HFFc6 (cell line): ENCODE data around the gene TMCO4. TPM values are rescaled to one million over a fixed set of nuclear protein-coding genes. Genes with fewer than 3 reads are reported as not detected.

Source experiments
- DNase-seq: peaks from one replicate; pipeline ENCODE4 v3.0.0-alpha.2; 2018
- H3K27ac Mint-ChIP-seq: 2 replicates; pipeline ENCODE4 v1.8.0; 2020; ENCODE audit warnings: mild to moderate bottlenecking, mixed read lengths
- H3K27me3 Mint-ChIP-seq: 2 replicates; pipeline ENCODE4 v1.8.0; 2021; ENCODE audit warnings: mild to moderate bottlenecking, moderate library complexity, mixed read lengths; ENCODE audit not compliant: insufficient read depth
- H3K36me3 Mint-ChIP-seq: 2 replicates; pipeline ENCODE4 v1.8.0; 2021; ENCODE audit warnings: low read depth, mixed read lengths
- H3K4me1 Mint-ChIP-seq: 2 replicates; pipeline ENCODE4 v1.8.0; 2020; ENCODE audit warnings: low read depth, mixed read lengths
- H3K4me3 Mint-ChIP-seq: 2 replicates; pipeline ENCODE4 v1.8.0; 2020; ENCODE audit warnings: mild to moderate bottlenecking, moderate library complexity, mixed read lengths
- H3K9me3 Mint-ChIP-seq: 2 replicates; pipeline ENCODE4 v1.8.0; 2020; ENCODE audit warnings: mild to moderate bottlenecking, mixed read lengths
- total RNA-seq, 6 experiments: library from RNA; stranded (reverse); fragmentation: NEBNext Ultra II Directional; extraction: Animal tissue kit (Norgen Biotek cat#: 25700); gene quantifications; 2 replicates in 1 of 6; 3 replicates in 5 of 6; pipeline ENCODE4 v1.2.3, GENCODE V29; 2021
- TF ChIP-seq, protein P1 (sequence below): fragments of 200-600 bp; sonication (generic); IDR thresholded peaks from 2 replicates; pipeline ENCODE4 v1.5.0; 2021; ENCODE audit warnings: antibody characterized with exemption, mild to moderate bottlenecking

TMCO4 gene
- total RNA-seq, 6 experiments from 2014 or later = 17.4 to 30.6 (median 27.8) TPM

DNA sequence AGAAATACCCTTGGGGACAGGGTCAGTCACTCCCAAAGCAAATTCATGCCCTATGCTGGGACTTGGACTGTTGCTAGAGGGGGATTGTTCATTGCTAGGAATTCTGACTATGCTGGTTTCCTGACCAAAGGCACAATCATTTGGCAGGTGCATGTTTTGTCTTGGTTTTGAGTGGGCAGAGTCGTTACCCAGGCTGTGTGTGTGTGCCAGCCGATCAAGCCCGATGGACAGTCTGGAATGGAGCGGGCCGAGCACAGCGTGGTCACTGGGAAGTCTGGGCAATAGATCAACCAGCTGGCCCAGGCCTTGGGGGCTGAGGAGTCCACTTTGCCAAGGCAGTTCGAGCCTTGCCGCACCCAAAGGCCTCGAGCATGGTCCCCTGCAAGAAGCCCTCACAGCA lies 74.1 kb downstream of the TMCO4 start:
- no peak overlapping the region for H3K27ac Mint-ChIP-seq
- H3K36me3 Mint-ChIP-seq = peaks cover 18% of the 10 kb centered on the region
- TF ChIP-seq, protein P1, sequence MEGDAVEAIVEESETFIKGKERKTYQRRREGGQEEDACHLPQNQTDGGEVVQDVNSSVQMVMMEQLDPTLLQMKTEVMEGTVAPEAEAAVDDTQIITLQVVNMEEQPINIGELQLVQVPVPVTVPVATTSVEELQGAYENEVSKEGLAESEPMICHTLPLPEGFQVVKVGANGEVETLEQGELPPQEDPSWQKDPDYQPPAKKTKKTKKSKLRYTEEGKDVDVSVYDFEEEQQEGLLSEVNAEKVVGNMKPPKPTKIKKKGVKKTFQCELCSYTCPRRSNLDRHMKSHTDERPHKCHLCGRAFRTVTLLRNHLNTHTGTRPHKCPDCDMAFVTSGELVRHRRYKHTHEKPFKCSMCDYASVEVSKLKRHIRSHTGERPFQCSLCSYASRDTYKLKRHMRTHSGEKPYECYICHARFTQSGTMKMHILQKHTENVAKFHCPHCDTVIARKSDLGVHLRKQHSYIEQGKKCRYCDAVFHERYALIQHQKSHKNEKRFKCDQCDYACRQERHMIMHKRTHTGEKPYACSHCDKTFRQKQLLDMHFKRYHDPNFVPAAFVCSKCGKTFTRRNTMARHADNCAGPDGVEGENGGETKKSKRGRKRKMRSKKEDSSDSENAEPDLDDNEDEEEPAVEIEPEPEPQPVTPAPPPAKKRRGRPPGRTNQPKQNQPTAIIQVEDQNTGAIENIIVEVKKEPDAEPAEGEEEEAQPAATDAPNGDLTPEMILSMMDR = no peak
- peaks cover 9% of the 10 kb centered on the region for H3K9me3 Mint-ChIP-seq
- H3K4me1 Mint-ChIP-seq = no peaks in the 10 kb centered on the region
- H3K27me3 Mint-ChIP-seq = peaks cover 4% of the 10 kb centered on the region
- no peak for DNase-seq
- H3K4me3 Mint-ChIP-seq = no peak overlapping the region

DNA sequence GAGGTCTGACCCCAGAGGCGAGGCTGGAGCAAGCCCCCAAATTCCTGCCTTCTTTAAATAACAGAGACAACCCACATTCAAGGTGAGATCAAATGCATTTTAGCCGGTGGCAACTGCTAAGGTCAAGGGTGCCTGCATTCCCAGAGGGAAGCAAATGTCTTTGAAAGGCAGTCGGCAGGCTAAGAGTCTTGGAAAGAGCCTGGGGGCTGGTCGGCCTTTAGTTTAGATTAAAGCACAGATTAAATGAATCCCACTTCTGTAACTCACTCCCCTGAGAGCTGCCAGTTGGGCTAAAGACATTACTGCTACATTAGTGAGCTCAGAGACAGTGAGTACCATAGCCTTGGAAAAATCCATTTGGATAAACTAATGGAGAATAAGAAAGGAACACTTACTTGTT lies 75.8 kb downstream of the TMCO4 start:
- Mint-ChIP-seq H3K4me3 (no peak overlapping the region), H3K9me3 (no peaks in the 10 kb centered on the region), H3K4me1 (no peaks in the 10 kb centered on the region), H3K36me3 (peaks cover 9% of the 10 kb centered on the region), H3K27me3 (peaks cover 4% of the 10 kb centered on the region), H3K27ac (no peak overlapping the region)
- DNase-seq = no peak
- TF ChIP-seq, protein P1 = no peak

DNA sequence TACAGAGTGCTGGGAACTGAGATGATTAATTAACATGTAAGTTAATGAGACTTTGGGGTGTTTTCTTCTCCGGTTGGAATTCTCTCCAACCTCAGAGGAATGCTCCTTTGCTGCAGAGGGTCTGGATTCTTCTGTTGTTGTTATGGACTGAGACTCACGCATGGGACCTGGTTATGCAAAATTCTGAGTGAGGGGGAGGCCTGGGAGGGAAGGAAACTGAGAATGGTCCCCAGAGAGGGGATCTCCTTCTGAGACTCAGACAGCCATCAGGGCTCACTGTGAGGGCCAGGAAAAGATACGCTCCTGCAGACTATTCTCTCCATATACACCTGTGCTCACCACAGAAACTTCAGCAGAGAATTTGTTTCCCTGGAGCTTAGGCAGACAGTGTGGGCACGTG lies 78.7 kb downstream of the TMCO4 start:
- H3K27me3 Mint-ChIP-seq = peaks cover 8% of the 10 kb centered on the region
- H3K4me3 Mint-ChIP-seq = no peak overlapping the region
- H3K9me3 Mint-ChIP-seq = no peaks in the 10 kb centered on the region
- peaks cover under 1% of the 10 kb centered on the region for H3K4me1 Mint-ChIP-seq
- TF ChIP-seq, protein P1 = no peak
- no peak for DNase-seq
- no peaks in the 10 kb centered on the region for H3K36me3 Mint-ChIP-seq
- no peak overlapping the region for H3K27ac Mint-ChIP-seq

DNA sequence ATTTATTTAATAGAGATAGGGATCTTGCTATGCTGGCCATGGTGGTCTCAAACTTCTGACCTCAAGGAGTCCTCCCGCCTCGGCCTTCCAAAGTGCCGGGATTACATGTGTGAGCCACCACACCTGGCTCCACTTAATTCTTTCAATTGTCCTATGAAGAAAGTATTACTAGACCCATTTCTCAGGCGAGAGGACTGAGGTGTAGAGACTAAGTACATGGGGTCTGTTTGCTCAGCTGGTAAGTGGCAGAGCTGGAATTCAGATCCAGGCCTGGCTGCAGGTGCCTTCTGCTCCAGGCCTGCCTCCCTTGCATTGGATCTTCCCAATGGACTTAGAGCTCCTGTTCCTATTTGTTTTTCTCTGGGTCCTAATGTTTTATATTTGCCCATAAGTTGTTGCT lies 79.5 kb downstream of the TMCO4 start:
- Mint-ChIP-seq H3K4me1 (peaks cover 8% of the 10 kb centered on the region), H3K27me3 (peaks cover 8% of the 10 kb centered on the region), H3K4me3 (no peak overlapping the region), H3K36me3 (no peaks in the 10 kb centered on the region), H3K9me3 (no peaks in the 10 kb centered on the region), H3K27ac (no peak overlapping the region)
- TF ChIP-seq, protein P1 = no peak
- no peak for DNase-seq

DNA sequence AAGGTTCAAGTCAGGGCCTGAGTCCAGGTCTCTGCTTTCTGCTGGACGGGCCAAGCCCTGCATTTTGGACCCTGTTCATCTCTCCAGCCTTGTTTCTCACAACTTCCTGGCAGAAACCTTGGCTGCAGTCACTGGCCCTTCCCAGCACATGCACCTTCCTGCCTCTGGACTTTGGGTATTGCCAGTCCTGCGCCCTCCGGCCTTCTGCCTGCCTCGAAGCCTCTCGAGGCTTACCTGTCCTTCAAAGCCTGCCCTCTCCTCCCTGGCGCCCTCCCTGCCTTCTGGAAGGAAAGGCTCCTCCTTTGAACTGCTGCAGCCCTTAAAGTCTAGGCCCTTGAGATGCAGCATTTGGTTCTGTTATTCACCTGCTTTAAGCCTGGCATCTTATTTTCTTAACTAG lies 82.2 kb downstream of the TMCO4 start:
- no peak for DNase-seq
- Mint-ChIP-seq H3K27ac (no peak overlapping the region), H3K4me3 (no peak overlapping the region), H3K4me1 (peaks cover 9% of the 10 kb centered on the region), H3K27me3 (peaks cover 6% of the 10 kb centered on the region), H3K9me3 (no peaks in the 10 kb centered on the region), H3K36me3 (no peaks in the 10 kb centered on the region; the same call in 1 of the 2 replicates)
- TF ChIP-seq, protein P1 = no peak
